GM12874 (cell line): ENCODE measurements around the gene COPB1.

Experiments used
- TF ChIP-seq, protein P1 (sequence below): IDR thresholded peaks from 2 replicates; pipeline ENCODE4 v1.5.1; 2011; ENCODE audit warnings: low read depth, mild to moderate bottlenecking, control low read depth, low read length, moderate library complexity; ENCODE audit not compliant: insufficient read depth

COPB1 gene

GRCh38 chr11:14539982-14540421 lies 40.4 kb upstream of the COPB1 start:
- TF ChIP-seq, protein P1, sequence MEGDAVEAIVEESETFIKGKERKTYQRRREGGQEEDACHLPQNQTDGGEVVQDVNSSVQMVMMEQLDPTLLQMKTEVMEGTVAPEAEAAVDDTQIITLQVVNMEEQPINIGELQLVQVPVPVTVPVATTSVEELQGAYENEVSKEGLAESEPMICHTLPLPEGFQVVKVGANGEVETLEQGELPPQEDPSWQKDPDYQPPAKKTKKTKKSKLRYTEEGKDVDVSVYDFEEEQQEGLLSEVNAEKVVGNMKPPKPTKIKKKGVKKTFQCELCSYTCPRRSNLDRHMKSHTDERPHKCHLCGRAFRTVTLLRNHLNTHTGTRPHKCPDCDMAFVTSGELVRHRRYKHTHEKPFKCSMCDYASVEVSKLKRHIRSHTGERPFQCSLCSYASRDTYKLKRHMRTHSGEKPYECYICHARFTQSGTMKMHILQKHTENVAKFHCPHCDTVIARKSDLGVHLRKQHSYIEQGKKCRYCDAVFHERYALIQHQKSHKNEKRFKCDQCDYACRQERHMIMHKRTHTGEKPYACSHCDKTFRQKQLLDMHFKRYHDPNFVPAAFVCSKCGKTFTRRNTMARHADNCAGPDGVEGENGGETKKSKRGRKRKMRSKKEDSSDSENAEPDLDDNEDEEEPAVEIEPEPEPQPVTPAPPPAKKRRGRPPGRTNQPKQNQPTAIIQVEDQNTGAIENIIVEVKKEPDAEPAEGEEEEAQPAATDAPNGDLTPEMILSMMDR, result no peak

DNA sequence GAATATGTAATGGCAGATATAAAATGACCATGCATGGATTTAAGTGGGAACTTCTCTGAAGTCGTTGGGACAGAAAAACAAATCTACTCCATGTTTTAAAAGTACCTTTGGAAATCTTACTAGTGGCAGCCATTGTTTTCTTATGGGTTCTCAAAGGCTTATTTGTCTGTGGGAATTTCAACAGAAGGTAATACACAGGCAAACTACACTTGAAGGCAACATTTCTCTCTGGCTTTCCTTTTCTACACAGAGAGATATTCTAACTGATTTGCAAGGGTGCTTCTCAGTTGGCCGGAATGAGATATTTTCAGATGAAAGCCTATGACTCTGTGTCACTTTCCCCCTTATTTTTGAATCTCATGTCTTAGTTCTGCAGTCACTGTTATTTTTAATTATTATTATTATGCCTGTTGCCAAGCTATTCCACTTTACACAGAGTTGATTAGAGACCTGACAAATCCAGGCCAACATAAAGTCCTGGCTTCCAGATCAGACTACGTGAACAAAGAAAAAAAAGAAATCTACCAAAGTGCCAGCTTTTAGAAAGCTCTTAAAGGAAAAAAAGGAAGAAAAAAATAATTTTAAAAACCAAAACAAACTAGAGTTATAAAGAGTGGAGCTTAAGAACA lies 39.4 kb upstream of the COPB1 start:
- TF ChIP-seq, protein P1, result no peak

DNA sequence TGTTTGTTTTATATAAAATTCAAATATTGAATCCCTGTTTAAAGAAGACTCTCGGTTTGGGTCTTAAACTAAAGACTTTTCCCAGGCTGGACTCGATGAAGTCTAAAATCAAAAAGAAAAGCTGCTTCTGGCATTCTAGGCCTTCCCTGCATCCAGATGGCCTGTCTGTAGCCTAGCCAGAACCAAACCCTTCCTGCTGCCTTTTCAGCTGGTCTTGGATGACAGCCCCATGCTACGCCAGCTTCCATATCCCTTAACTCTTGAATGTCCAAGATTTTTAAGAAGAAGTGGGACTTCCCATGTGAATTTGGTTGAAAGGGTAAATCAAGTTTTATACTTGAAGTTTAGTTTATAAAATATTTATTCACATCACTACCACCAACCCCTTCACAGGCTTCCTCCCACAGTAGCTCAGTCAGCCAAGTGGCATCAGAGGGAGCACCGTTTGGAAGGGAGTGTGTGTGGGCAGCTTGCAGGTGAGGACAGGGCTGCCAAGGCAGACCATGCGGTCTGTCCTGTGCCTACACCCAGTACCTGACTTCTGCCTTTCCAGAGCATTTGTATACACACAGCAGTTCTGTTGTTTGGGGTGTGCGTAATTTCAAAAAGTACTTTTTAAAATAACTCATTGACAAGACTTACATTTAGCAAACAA lies 38.8 kb upstream of the COPB1 start:
- TF ChIP-seq, protein P1, result no peak

DNA sequence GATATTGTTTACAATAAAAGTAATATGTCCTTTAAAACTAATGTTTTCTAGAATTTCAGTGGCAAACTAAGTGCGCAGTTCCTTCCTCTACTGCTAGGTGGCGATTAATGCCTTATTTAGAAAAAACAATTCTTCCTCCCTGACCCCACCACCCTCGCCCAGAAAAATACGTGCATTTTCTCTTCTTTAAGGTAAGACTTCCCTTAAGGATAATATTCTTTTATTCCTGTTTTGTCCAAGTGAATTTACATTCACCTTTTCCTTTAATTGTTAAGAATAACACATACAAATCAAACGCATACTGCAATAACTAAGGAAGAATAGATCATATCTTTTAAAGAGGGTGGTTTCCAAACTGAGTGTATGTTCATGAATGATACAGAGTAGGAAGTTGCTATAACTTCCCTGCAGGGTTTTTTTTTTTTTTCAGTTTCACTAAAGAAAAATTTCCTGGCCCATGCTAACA lies 37.6 kb upstream of the COPB1 start:
- TF ChIP-seq, protein P1, result peak; percentile 64

- TF ChIP-seq, protein P1, result no peak
Measured at GRCh38 chr11:14529951-14530350, 30.3 kb upstream of the COPB1 start.

DNA sequence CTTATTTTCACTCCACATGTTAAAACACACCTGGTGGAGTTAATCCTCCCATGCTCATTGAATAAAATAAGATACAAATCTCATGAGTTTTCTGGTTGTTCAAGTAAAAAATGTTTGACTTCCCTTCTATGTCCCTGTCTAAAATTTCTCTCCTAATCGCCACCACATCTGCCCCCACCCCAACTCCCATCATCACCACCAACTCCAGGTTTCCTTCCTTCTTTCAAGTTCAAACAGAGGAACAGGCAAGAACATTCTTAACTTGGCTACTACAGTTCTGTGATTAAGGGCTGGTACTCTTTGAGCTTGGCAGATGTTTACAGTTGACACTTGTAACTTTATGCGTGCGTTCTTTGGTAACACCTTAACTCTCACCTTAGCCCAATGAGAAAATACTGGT lies 29.7 kb upstream of the COPB1 start:
- TF ChIP-seq, protein P1, result no peak

GRCh38 chr11:14522801-14523200 lies 23.2 kb upstream of the COPB1 start:
- TF ChIP-seq, protein P1, result no peak
